Loucy (cell line): Measurements from ENCODE around the gene ZNF407.

ENCODE experiments used
- CTCF ChIP-seq: fragments of 200-600 bp; sonication (generic); conservative IDR thresholded peaks from 2 replicates; pipeline ENCODE4 v1.5.1; 2014; ENCODE audit warnings: mild to moderate bottlenecking, antibody characterized with exemption, low read length
- EZH2phosphoT487 ChIP-seq: fragments of 200-600 bp; IDR thresholded peaks from 2 replicates; pipeline ENCODE4 v1.6.1; 2018; ENCODE audit warnings: antibody characterized with exemption, mild to moderate bottlenecking, moderate library complexity, borderline replicate concordance

GRCh38 chr18:75090336-75090735, 492.7 kb downstream of the ZNF407 start:
- TF ChIP-seq CTCF (no peak), EZH2phosphoT487 (no peak)
